K562 (cell line): Measurements from ENCODE around the gene PRDX2. TPM values are rescaled to one million over a fixed set of nuclear protein-coding genes. Genes with fewer than 3 reads are reported as not detected.

ENCODE experiments used
- DEAF1 ChIP-seq: fragments of 450-650 bp; formaldehyde crosslinking; IDR thresholded peaks from 2 replicates; pipeline ENCODE4 v1.4.0; 2020; ENCODE audit warnings: mild to moderate bottlenecking, moderate library complexity
- HBP1 ChIP-seq: fragments of 450-650 bp; formaldehyde crosslinking; IDR thresholded peaks from 2 replicates; pipeline ENCODE4 v1.4.0; 2022; ENCODE audit warnings: missing genetic modification characterization
- MNT ChIP-seq, 2 experiments: fragments of 450-650 bp; conservative IDR thresholded peaks; 2 replicates each; pipeline ENCODE4 v1.6.1; 2017; ENCODE audit warnings: mild to moderate bottlenecking in 2 of 2, moderate library complexity in 2 of 2
- NR1H2 ChIP-seq: sonication (generic); formaldehyde crosslinking; IDR thresholded peaks from 2 replicates; pipeline ENCODE4 v1.4.0; 2020; ENCODE audit warnings: mild to moderate bottlenecking, missing genetic modification reagents
- NR2C1 ChIP-seq, 2 experiments: fragments of 450-650 bp; IDR thresholded peaks; 2 replicates each; pipeline ENCODE4 v1.6.1; 2017; ENCODE audit warnings: mild to moderate bottlenecking in 2 of 2, antibody characterized with exemption in 1 of 2, inconsistent platforms in 1 of 2, missing compliant biosample characterization in 1 of 2, missing genetic modification characterization in 1 of 2
- POLR2A ChIP-seq: fragments of 450-650 bp; conservative IDR thresholded peaks from 2 replicates; pipeline ENCODE4 v1.6.1; 2016
- TFAP4 ChIP-seq: sonication (generic); formaldehyde crosslinking; IDR thresholded peaks from 2 replicates; pipeline ENCODE4 v1.8.0; 2022; ENCODE audit warnings: missing genetic modification reagents, mild to moderate bottlenecking, moderate library complexity, borderline replicate concordance
- VEZF1 ChIP-seq: fragments of 200-800 bp; sonication (Bioruptor generic); IDR thresholded peaks from 2 replicates; pipeline ENCODE4 v1.6.1; 2017; ENCODE audit warnings: missing genetic modification characterization, missing compliant biosample characterization
- ZMIZ1 ChIP-seq, 2 experiments: fragments of 150-350 bp in 1 of 2; IDR thresholded peaks; 2 replicates each; pipeline ENCODE4 v1.6.1; 2012 to 2016; ENCODE audit warnings: low read depth in 2 of 2, low read length in 2 of 2, mild to moderate bottlenecking in 1 of 2, moderate library complexity in 1 of 2
- polyA plus RNA-seq, 8 experiments: library from polyadenylated mRNA; depleted of rRNA in 4 of 8; stranded (reverse) in 5 of 8; unstranded in 3 of 8; fragments of >200 nt; fragmentation: Nextera tagmentation in 2 of 8; fragmentation: Illumina TruSeq in 1 of 8; extraction: Ambion mirVana in 2 of 8; extraction: Trizol in 1 of 8; gene quantifications; 2 replicates each; pipeline versions ENCODE4 v1.2.1 to v1.2.3, GENCODE V29; 2011 to 2014; ENCODE audit warnings: inconsistent platforms in 1 of 8, missing spikeins in 1 of 8
- total RNA-seq, 7 experiments: library from RNA; depleted of rRNA in 6 of 7; stranded (reverse); fragments of >200 nt in 6 of 7; fragmentation: Illumina TruSeq in 2 of 7; extraction: Trizol in 2 of 7; gene quantifications; 2 replicates each; pipeline versions ENCODE4 v1.2.1 to v1.2.3, GENCODE V29; 2011 to 2021; ENCODE audit warnings: low replicate concordance in 1 of 7

The PRDX2 gene
- total and polyA plus RNA-seq, 9 of the 15 experiments (the other 6 are each of a cell fraction or from before 2014, with no cell fraction given) = 206 to 1,183 (median 415) TPM

GRCh38 chr19:12796146-12797071 lies 5.2 kb downstream of the PRDX2 start (continued):
- TF ChIP-seq NR2C1 (IDR thresholded peaks at IDR 0.05) (no peak; the same call in 1 of the 2 replicates), NR2C1 (tag; IDR thresholded peaks at IDR 0.05) (peak; percentile 44; the same call in 1 of the 2 replicates), MNT (conservative IDR thresholded peaks at IDR 0.05) (peak; percentile 85 to 90), POLR2A (0 out of 2 replicates have a peak, but pooled peaks have one; percentile 30), HBP1 (CRISPR knock-in tag) (0 out of 2 replicates have a peak, but pooled peaks have one; percentile 30), NR1H2 (no peak), ZMIZ1 (IDR thresholded peaks at IDR 0.05; ENCODE audit: low read depth in 2 of 2, low read length in 2 of 2) (no peak), VEZF1 (0 out of 2 replicates have a peak, but pooled peaks have one; percentile 47), TFAP4 (CRISPR knock-in tag) (peak; percentile 69; the same call in 1 of the 2 replicates), DEAF1 (CRISPR knock-in tag) (peak; percentile 93)
